K562 (cell line): ENCODE measurements around the gene AP1G2. TPM values are rescaled to one million over a fixed set of nuclear protein-coding genes. Genes with fewer than 3 reads are reported as not detected.

Experiments used
- CEBPG ChIP-seq, 3 experiments: fragments of 200-800 bp in 1 of 3; sonication (Bioruptor generic) in 1 of 3; sonication (generic) in 1 of 3; formaldehyde crosslinking in 1 of 3; IDR thresholded peaks in 2 of 3; conservative IDR thresholded peaks in 1 of 3; 2 replicates each; pipeline versions ENCODE4 v1.6.1 to v1.8.0; 2016 to 2022; ENCODE audit warnings: missing compliant biosample characterization in 2 of 3, missing genetic modification characterization in 2 of 3, mild to moderate bottlenecking in 1 of 3, missing genetic modification reagents in 1 of 3
- DEAF1 ChIP-seq: fragments of 450-650 bp; formaldehyde crosslinking; IDR thresholded peaks from 2 replicates; pipeline ENCODE4 v1.4.0; 2020; ENCODE audit warnings: mild to moderate bottlenecking, moderate library complexity
- ESRRA ChIP-seq: fragments of 450-650 bp; IDR thresholded peaks from 2 replicates; pipeline ENCODE4 v1.6.1; 2014; ENCODE audit warnings: low read depth, mild to moderate bottlenecking, moderate library complexity, borderline replicate concordance
- FOXA1 ChIP-seq: fragments of 450-650 bp; IDR thresholded peaks from 2 replicates; pipeline ENCODE4 v1.6.1; 2016; ENCODE audit warnings: mild to moderate bottlenecking, borderline replicate concordance
- MTA2 ChIP-seq: fragments of 450-650 bp; IDR thresholded peaks from 2 replicates; pipeline ENCODE4 v1.6.1; 2016; ENCODE audit warnings: low read depth
- NR3C1 ChIP-seq: sonication (generic); formaldehyde crosslinking; IDR thresholded peaks from 2 replicates; pipeline ENCODE4 v1.8.1; 2022; ENCODE audit warnings: missing genetic modification reagents
- NRF1 ChIP-seq, 2 experiments: fragments of 450-650 bp; IDR thresholded peaks in 1 of 2; conservative IDR thresholded peaks in 1 of 2; 2 replicates each; pipeline ENCODE4 v1.6.1; 2014; ENCODE audit warnings: mild to moderate bottlenecking in 2 of 2
- PHTF2 ChIP-seq: fragments of 250-450 bp; sonication (Bioruptor Pico); IDR thresholded peaks from 2 replicates; pipeline ENCODE4 v1.5.0; 2021; ENCODE audit warnings: mild to moderate bottlenecking
- RAD51 ChIP-seq: fragments of 450-650 bp; IDR thresholded peaks from 2 replicates; pipeline ENCODE4 v1.7.1; 2016; ENCODE audit warnings: low read depth, mild to moderate bottlenecking, borderline replicate concordance
- RNF2 ChIP-seq: sonication (generic); IDR thresholded peaks from 2 replicates; pipeline ENCODE4 v1.6.1; 2016
- SMAD4 ChIP-seq: fragments of 250-450 bp; sonication (Bioruptor Pico); conservative IDR thresholded peaks from 2 replicates; pipeline ENCODE4 v1.8.0; 2021; ENCODE audit warnings: inconsistent platforms, mild to moderate bottlenecking, moderate library complexity
- ZC3H4 ChIP-seq: sonication (generic); formaldehyde crosslinking; IDR thresholded peaks from 2 replicates; pipeline ENCODE4 v1.9.0; 2021; ENCODE audit warnings: missing genetic modification reagents, borderline replicate concordance
- ZNF253 ChIP-seq: fragments of 250-450 bp; sonication (Bioruptor Pico); conservative IDR thresholded peaks from 2 replicates; pipeline ENCODE4 v1.6.1; 2021; ENCODE audit warnings: mild to moderate bottlenecking
- ZNF561 ChIP-seq: fragments of 450-650 bp; formaldehyde crosslinking; conservative IDR thresholded peaks from 2 replicates; pipeline ENCODE4 v1.4.0; 2020; ENCODE audit warnings: mild to moderate bottlenecking, moderate library complexity
- polyA plus RNA-seq, 8 experiments: library from polyadenylated mRNA; depleted of rRNA in 4 of 8; stranded (reverse) in 5 of 8; unstranded in 3 of 8; fragments of >200 nt; fragmentation: Nextera tagmentation in 2 of 8; fragmentation: Illumina TruSeq in 1 of 8; extraction: Ambion mirVana in 2 of 8; extraction: Trizol in 1 of 8; gene quantifications; 2 replicates each; pipeline versions ENCODE4 v1.2.1 to v1.2.3, GENCODE V29; 2011 to 2014; ENCODE audit warnings: inconsistent platforms in 1 of 8, missing spikeins in 1 of 8
- total RNA-seq, 7 experiments: library from RNA; depleted of rRNA in 6 of 7; stranded (reverse); fragments of >200 nt in 6 of 7; fragmentation: Illumina TruSeq in 2 of 7; extraction: Trizol in 2 of 7; gene quantifications; 2 replicates each; pipeline versions ENCODE4 v1.2.1 to v1.2.3, GENCODE V29; 2011 to 2021; ENCODE audit warnings: low replicate concordance in 1 of 7
- TF ChIP-seq, protein P1 (sequence below): sonication (generic); formaldehyde crosslinking; IDR thresholded peaks from 2 replicates; pipeline ENCODE4 v1.8.0; 2022; ENCODE audit warnings: mild to moderate bottlenecking, low read depth, missing genetic modification reagents
- TF ChIP-seq, protein P2 (sequence below): sonication (generic); formaldehyde crosslinking; IDR thresholded peaks from 2 replicates; pipeline ENCODE4 v1.8.0; 2022; ENCODE audit warnings: missing genetic modification reagents, mild to moderate bottlenecking, borderline replicate concordance
- TF ChIP-seq, protein P3 (sequence below), 2 experiments: fragments of 200-800 bp in 1 of 2; sonication (Bioruptor generic) in 1 of 2; sonication (generic) in 1 of 2; formaldehyde crosslinking in 1 of 2; IDR thresholded peaks in 1 of 2; conservative IDR thresholded peaks in 1 of 2; 2 replicates each; pipeline versions ENCODE4 v1.5.0 to v1.6.1; 2016 to 2020; ENCODE audit warnings: missing compliant biosample characterization in 1 of 2, missing genetic modification characterization in 1 of 2, missing genetic modification reagents in 1 of 2
- TF ChIP-seq, protein P4 (sequence below): fragments of 450-650 bp; IDR thresholded peaks from 2 replicates; pipeline ENCODE4 v1.6.1; 2014; ENCODE audit warnings: low read depth, mild to moderate bottlenecking, moderate library complexity, borderline replicate concordance

The AP1G2 gene
- total and polyA plus RNA-seq, 9 of the 15 experiments (the other 6 are each of a cell fraction or from before 2014, with no cell fraction given), result 19.1 to 83.5 (median 33.3) TPM

GRCh38 chr14:23555882-23556699 lies 11.5 kb downstream of the AP1G2 start, which contains the start of gene THTPA (continued):
- TF ChIP-seq RAD51 (0 out of 2 replicates have a peak, but pooled peaks have one; percentile 8), MTA2 (no peak), SMAD4 (CRISPR knock-in tag) (no peak), ZNF561 (no peak), DEAF1 (CRISPR knock-in tag) (no peak), CEBPG (CRISPR knock-in tag; IDR thresholded peaks at IDR 0.05) (peak; percentile 40; the same call in 1 of the 2 replicates), CEBPG (tag; conservative IDR thresholded peaks at IDR 0.05 in 1 of 2, IDR thresholded peaks at IDR 0.05 in 1 of 2) (peak; percentile 25 to 51; a peak in 2 of 4 replicates), ESRRA (peak; percentile 33; the same call in 1 of the 2 replicates), NR3C1 (no peak), ZC3H4 (no peak), FOXA1 (no peak), ZNF253 (CRISPR knock-in tag) (no peak), RNF2 (no peak), NRF1 (conservative IDR thresholded peaks at IDR 0.05 in 1 of 2, IDR thresholded peaks at IDR 0.05 in 1 of 2) (peak; percentile 40 to 51; a peak in 2 of 4 replicates), PHTF2 (CRISPR knock-in tag) (no peak)
- TF ChIP-seq, protein P1, sequence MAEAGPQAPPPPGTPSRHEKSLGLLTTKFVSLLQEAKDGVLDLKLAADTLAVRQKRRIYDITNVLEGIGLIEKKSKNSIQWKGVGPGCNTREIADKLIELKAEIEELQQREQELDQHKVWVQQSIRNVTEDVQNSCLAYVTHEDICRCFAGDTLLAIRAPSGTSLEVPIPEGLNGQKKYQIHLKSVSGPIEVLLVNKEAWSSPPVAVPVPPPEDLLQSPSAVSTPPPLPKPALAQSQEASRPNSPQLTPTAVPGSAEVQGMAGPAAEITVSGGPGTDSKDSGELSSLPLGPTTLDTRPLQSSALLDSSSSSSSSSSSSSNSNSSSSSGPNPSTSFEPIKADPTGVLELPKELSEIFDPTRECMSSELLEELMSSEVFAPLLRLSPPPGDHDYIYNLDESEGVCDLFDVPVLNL (CRISPR knock-in tag), result no peak
- TF ChIP-seq, protein P2, sequence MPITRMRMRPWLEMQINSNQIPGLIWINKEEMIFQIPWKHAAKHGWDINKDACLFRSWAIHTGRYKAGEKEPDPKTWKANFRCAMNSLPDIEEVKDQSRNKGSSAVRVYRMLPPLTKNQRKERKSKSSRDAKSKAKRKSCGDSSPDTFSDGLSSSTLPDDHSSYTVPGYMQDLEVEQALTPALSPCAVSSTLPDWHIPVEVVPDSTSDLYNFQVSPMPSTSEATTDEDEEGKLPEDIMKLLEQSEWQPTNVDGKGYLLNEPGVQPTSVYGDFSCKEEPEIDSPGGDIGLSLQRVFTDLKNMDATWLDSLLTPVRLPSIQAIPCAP (CRISPR knock-in tag), result no peak
- TF ChIP-seq, protein P3, sequence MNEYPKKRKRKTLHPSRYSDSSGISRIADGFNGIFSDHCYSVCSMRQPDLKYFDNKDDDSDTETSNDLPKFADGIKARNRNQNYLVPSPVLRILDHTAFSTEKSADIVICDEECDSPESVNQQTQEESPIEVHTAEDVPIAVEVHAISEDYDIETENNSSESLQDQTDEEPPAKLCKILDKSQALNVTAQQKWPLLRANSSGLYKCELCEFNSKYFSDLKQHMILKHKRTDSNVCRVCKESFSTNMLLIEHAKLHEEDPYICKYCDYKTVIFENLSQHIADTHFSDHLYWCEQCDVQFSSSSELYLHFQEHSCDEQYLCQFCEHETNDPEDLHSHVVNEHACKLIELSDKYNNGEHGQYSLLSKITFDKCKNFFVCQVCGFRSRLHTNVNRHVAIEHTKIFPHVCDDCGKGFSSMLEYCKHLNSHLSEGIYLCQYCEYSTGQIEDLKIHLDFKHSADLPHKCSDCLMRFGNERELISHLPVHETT (CRISPR knock-in tag; conservative IDR thresholded peaks at IDR 0.05 in 1 of 2, IDR thresholded peaks at IDR 0.05 in 1 of 2), result peak in 1 of 2 experiments; percentile 70; a peak in 1 of 4 replicates
- TF ChIP-seq, protein P4, sequence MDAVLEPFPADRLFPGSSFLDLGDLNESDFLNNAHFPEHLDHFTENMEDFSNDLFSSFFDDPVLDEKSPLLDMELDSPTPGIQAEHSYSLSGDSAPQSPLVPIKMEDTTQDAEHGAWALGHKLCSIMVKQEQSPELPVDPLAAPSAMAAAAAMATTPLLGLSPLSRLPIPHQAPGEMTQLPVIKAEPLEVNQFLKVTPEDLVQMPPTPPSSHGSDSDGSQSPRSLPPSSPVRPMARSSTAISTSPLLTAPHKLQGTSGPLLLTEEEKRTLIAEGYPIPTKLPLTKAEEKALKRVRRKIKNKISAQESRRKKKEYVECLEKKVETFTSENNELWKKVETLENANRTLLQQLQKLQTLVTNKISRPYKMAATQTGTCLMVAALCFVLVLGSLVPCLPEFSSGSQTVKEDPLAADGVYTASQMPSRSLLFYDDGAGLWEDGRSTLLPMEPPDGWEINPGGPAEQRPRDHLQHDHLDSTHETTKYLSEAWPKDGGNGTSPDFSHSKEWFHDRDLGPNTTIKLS, result peak; percentile 86; the same call in 1 of the 2 replicates
